HCT116 (cell line): Measurements from ENCODE around the gene C12orf75. TPM values are rescaled to one million over a fixed set of nuclear protein-coding genes. Genes with fewer than 3 reads are reported as not detected.

Source experiments
- ATAC-seq: fragments of 200-7000 bp; cut with Tn5 transposase; 2 replicates; pipeline ENCODE4 v1.9.1; 2020; ENCODE audit warnings: mild to moderate bottlenecking, moderate library complexity
- BruUV-seq: library from RNA; stranded (reverse); fragments of 400-500 nt; replicated peaks from 2 replicates; lab custom pipeline; 2021; lab: Mats Ljungman, UMichigan
- CTCF ChIA-PET: fragments of 300-600 bp; sonication (Branson Sonifier 250); formaldehyde crosslinking; loops from one replicate; lab custom pipeline; 2021; ENCODE audit warnings: antibody characterized with exemption; lab: Charles Lee
- POLR2A ChIA-PET: fragments of 300-600, 350-600 bp; sonication (Branson Sonifier 250); formaldehyde crosslinking; loops from one replicate; lab custom pipeline; 2021; ENCODE audit warnings: antibody characterized with exemption; lab: Charles Lee
- RAD21 ChIA-PET, 2 experiments: fragments of 300-600 bp; sonication (Branson Sonifier 250); formaldehyde crosslinking; loops; one replicate each; lab custom pipeline; 2023; ENCODE audit warnings: low total read pairs in 2 of 2; ENCODE audit not compliant: uncharacterized antibody in 2 of 2, unreplicated experiment in 2 of 2, low non-redundant PET in 1 of 2; lab: Charles Lee
- DNase-seq: peaks from one replicate; pipeline ENCODE4 v3.0.0-alpha.2; 2010; ENCODE audit warnings: low read depth, low spot score
- H2AFZ ChIP-seq: fragments of 200-600 bp; shearing (Covaris generic), sonication (generic); 2 replicates; pipeline ENCODE4 v1.6.1; 2017; ENCODE audit warnings: low read depth, mixed run types, mixed read lengths, antibody characterized with exemption, low read length; ENCODE audit not compliant: poor library complexity, severe bottlenecking
- H3K27ac ChIP-seq: 2 replicates; pipeline ENCODE4 v1.5.1; 2012; ENCODE audit warnings: low read depth, low read length
- H3K27me3 ChIP-seq: fragments of 200-600 bp; sonication (generic); 2 replicates; pipeline ENCODE4 v1.6.1; 2016; ENCODE audit warnings: mixed run types, low read length, mixed read lengths; ENCODE audit not compliant: insufficient read depth
- H3K36me3 ChIP-seq, 2 experiments: fragments of 200-500 bp in 1 of 2; fragments of 200-600 bp in 1 of 2; sonication (Bioruptor generic) in 1 of 2; sonication (generic) in 1 of 2; 2 replicates each; pipeline versions ENCODE4 v1.5.1 to v1.6.1; 2014 to 2016; ENCODE audit warnings: low read length in 2 of 2, inconsistent platforms in 1 of 2, mixed read lengths in 1 of 2, mixed run types in 1 of 2; ENCODE audit not compliant: insufficient read depth in 2 of 2, control insufficient read depth in 1 of 2
- H3K4me1 ChIP-seq, 2 experiments: fragments of 200-600 bp in 1 of 2; sonication (generic) in 1 of 2; 2 replicates each; pipeline versions ENCODE4 v1.5.1 to v1.6.1; 2012 to 2017; ENCODE audit warnings: low read length in 2 of 2, inconsistent platforms in 1 of 2, mild to moderate bottlenecking in 1 of 2, mixed read lengths in 1 of 2, mixed run types in 1 of 2, moderate library complexity in 1 of 2; ENCODE audit not compliant: insufficient read depth in 2 of 2, control insufficient read depth in 1 of 2
- H3K4me2 ChIP-seq: fragments of 200-600 bp; sonication (generic); 2 replicates; pipeline ENCODE4 v1.6.1; 2017; ENCODE audit warnings: mixed run types, low read length, mixed read lengths
- H3K4me3 ChIP-seq, 2 experiments: fragments of 200-600 bp in 1 of 2; sonication (generic) in 1 of 2; replicated peaks in 1 of 2; 2 replicates each; pipeline ENCODE4 v1.5.1; 2011 to 2016; ENCODE audit warnings: low read length in 2 of 2, control low read depth in 1 of 2, low read depth in 1 of 2, mild to moderate bottlenecking in 1 of 2, mixed read lengths in 1 of 2, mixed run types in 1 of 2
- H3K79me2 ChIP-seq: fragments of 200-600 bp; sonication (generic); 2 replicates; pipeline ENCODE4 v1.6.1; 2017; ENCODE audit warnings: mild to moderate bottlenecking, mixed run types, low read length, moderate library complexity, mixed read lengths; ENCODE audit not compliant: insufficient read depth
- H3K9ac ChIP-seq: fragments of 200-600 bp; sonication (generic); 2 replicates; pipeline ENCODE4 v1.6.1; 2016; ENCODE audit warnings: low read length, mixed read lengths
- H3K9me2 ChIP-seq: fragments of 200-600 bp; sonication (generic), shearing (Covaris generic); 2 replicates; pipeline ENCODE4 v1.6.1; 2017; ENCODE audit warnings: mixed run types, mild to moderate bottlenecking, moderate library complexity; ENCODE audit not compliant: insufficient read depth
- H3K9me3 ChIP-seq, 2 experiments: fragments of 200-500 bp in 1 of 2; fragments of 200-600 bp in 1 of 2; sonication (Bioruptor generic) in 1 of 2; sonication (generic) in 1 of 2; 2 replicates each; pipeline ENCODE4 v1.6.1; 2014 to 2017; ENCODE audit warnings: low read length in 2 of 2, mixed read lengths in 2 of 2, inconsistent platforms in 1 of 2, low read depth in 1 of 2, mild to moderate bottlenecking in 1 of 2, mixed run types in 1 of 2, moderate library complexity in 1 of 2; ENCODE audit not compliant: control insufficient read depth in 1 of 2, insufficient read depth in 1 of 2
- H4K20me1 ChIP-seq: fragments of 200-600 bp; sonication (generic), shearing (Covaris generic); 2 replicates; pipeline ENCODE4 v1.6.1; 2017; ENCODE audit warnings: mixed run types, mild to moderate bottlenecking, moderate library complexity; ENCODE audit not compliant: insufficient read depth
- ATF3 ChIP-seq: IDR thresholded peaks from 2 replicates; pipeline ENCODE4 v1.6.1; 2012
- CBX3 ChIP-seq: IDR thresholded peaks from 2 replicates; pipeline ENCODE4 v1.6.1; 2012; ENCODE audit warnings: low read depth
- CTCF ChIP-seq, 3 experiments: fragments of 200-600 bp in 1 of 3; sonication (generic) in 1 of 3; IDR thresholded peaks in 2 of 3; conservative IDR thresholded peaks in 1 of 3; 2 replicates each; pipeline ENCODE4 v1.5.1; 2012 to 2017; ENCODE audit warnings: low read depth in 2 of 3, low read length in 2 of 3, antibody characterized with exemption in 1 of 3, borderline replicate concordance in 1 of 3, control low read depth in 1 of 3, mild to moderate bottlenecking in 1 of 3, mixed read lengths in 1 of 3, mixed run types in 1 of 3, moderate library complexity in 1 of 3; ENCODE audit not compliant: insufficient read depth in 1 of 3
- ELF1 ChIP-seq: IDR thresholded peaks from 2 replicates; pipeline ENCODE4 v1.6.1; 2012; ENCODE audit warnings: low read depth, borderline replicate concordance
- EZH2 ChIP-seq: fragments of 200-600 bp; sonication (generic); IDR thresholded peaks from 2 replicates; pipeline ENCODE4 v1.6.1; 2017; ENCODE audit warnings: antibody characterized with exemption, mixed run types
- EZH2phosphoT487 ChIP-seq: fragments of 200-600 bp; IDR thresholded peaks from 2 replicates; pipeline ENCODE4 v1.6.1; 2018; ENCODE audit warnings: antibody characterized with exemption, borderline replicate concordance
- FOSL1 ChIP-seq: IDR thresholded peaks from 2 replicates; pipeline ENCODE4 v1.6.1; 2012; ENCODE audit warnings: low read depth
- RAD21 ChIP-seq: IDR thresholded peaks from 2 replicates; pipeline ENCODE4 v1.6.1; 2012; ENCODE audit warnings: low read depth, mild to moderate bottlenecking
- SP1 ChIP-seq: IDR thresholded peaks from 2 replicates; pipeline ENCODE4 v1.6.1; 2012; ENCODE audit warnings: low read depth
- SRF ChIP-seq: IDR thresholded peaks from 2 replicates; pipeline ENCODE4 v1.6.1; 2012; ENCODE audit warnings: low read depth
- TCF7L2 ChIP-seq: IDR thresholded peaks from 2 replicates; pipeline ENCODE4 v1.7.0; 2011; ENCODE audit warnings: borderline replicate concordance, inconsistent platforms; ENCODE audit not compliant: insufficient read depth, insufficient read length; ENCODE audit errors: extremely low read depth
- YY1 ChIP-seq: IDR thresholded peaks from 2 replicates; pipeline ENCODE4 v1.6.1; 2011; ENCODE audit warnings: low read length, low read depth, moderate library complexity, mild to moderate bottlenecking; ENCODE audit not compliant: insufficient replicate concordance; ENCODE audit errors: extremely low read depth
- ZBTB33 ChIP-seq: IDR thresholded peaks from 2 replicates; pipeline ENCODE4 v1.6.1; 2011; ENCODE audit warnings: mild to moderate bottlenecking, low read length, moderate library complexity; ENCODE audit not compliant: insufficient replicate concordance; ENCODE audit errors: extremely low read depth
- intact Hi-C: fragments of 100-400 bp; cut with micrococcal nuclease; formaldehyde crosslinking; loops from 2 replicates; pipeline ENCODE4 v1.10.0; 2022
- total RNA-seq: library from RNA; stranded (reverse); gene quantifications from one replicate; pipeline ENCODE4 v1.2.1, GENCODE V29; 2021; ENCODE audit not compliant: unreplicated experiment

C12orf75 gene
- total RNA-seq, 1 experiment from 2014 or later, result 81.0 TPM

GRCh38 chr12:105368047-105368646 lies 37.7 kb downstream of the C12orf75 start:
- H3K4me2 ChIP-seq, result no peak overlapping the region
- CTCF ChIA-PET, result no interaction called here
- H2AFZ ChIP-seq, result no peak overlapping the region
- RAD21 ChIA-PET, result no interaction called here
- ATAC-seq, result no peak
- H3K9me3 ChIP-seq, result no peaks in the 10 kb centered on the region
- BruUV-seq, result no TSS peak
- TF ChIP-seq CBX3, result no peak
- no peak for TF ChIP-seq ELF1
- no peak for TF ChIP-seq YY1
- TF ChIP-seq CTCF (IDR thresholded peaks at IDR 0.05 in 2 of 3, conservative IDR thresholded peaks at IDR 0.05 in 1 of 3; ENCODE audit: borderline replicate concordance in 1 of 3, insufficient read depth in 1 of 3, low read depth in 2 of 3, low read length in 2 of 3), result no peak
- no peak for TF ChIP-seq ATF3
- no peak for TF ChIP-seq SP1
- TF ChIP-seq EZH2phosphoT487, result no peak
- no peak for TF ChIP-seq RAD21
- no peak for TF ChIP-seq FOSL1
- TF ChIP-seq TCF7L2, result no peak
- no peak for TF ChIP-seq EZH2
- no peak for TF ChIP-seq ZBTB33
- no peak for TF ChIP-seq SRF
- intact Hi-C loops, result no loop called here
- H3K79me2 ChIP-seq, result no peaks in the 10 kb centered on the region
- H3K36me3 ChIP-seq, result no peaks in the 10 kb centered on the region
- no peaks in the 10 kb centered on the region for H3K9me2 ChIP-seq
- H3K4me3 ChIP-seq, result no peak overlapping the region
- POLR2A ChIA-PET, result no interaction called here
- H4K20me1 ChIP-seq, result no peaks in the 10 kb centered on the region
- no peak for DNase-seq
- H3K4me1 ChIP-seq, result no peaks in the 10 kb centered on the region
- no peaks in the 10 kb centered on the region for H3K27me3 ChIP-seq
- H3K27ac ChIP-seq, result no peak overlapping the region
- H3K9ac ChIP-seq, result no peak overlapping the region
